HCT116 (cell line): ENCODE measurements around the gene SLC35G4. TPM values are rescaled to one million over a fixed set of nuclear protein-coding genes. Genes with fewer than 3 reads are reported as not detected.

ENCODE experiments used
- ATAC-seq: fragments of 200-7000 bp; cut with Tn5 transposase; 2 replicates; pipeline ENCODE4 v1.9.1; 2020; ENCODE audit warnings: mild to moderate bottlenecking, moderate library complexity
- BruUV-seq: library from RNA; stranded (reverse); fragments of 400-500 nt; replicated peaks from 2 replicates; lab custom pipeline; 2021; lab: Mats Ljungman, UMichigan
- CTCF ChIA-PET: fragments of 300-600 bp; sonication (Branson Sonifier 250); formaldehyde crosslinking; loops from one replicate; lab custom pipeline; 2021; ENCODE audit warnings: antibody characterized with exemption; lab: Charles Lee
- POLR2A ChIA-PET: fragments of 300-600, 350-600 bp; sonication (Branson Sonifier 250); formaldehyde crosslinking; loops from one replicate; lab custom pipeline; 2021; ENCODE audit warnings: antibody characterized with exemption; lab: Charles Lee
- RAD21 ChIA-PET, 2 experiments: fragments of 300-600 bp; sonication (Branson Sonifier 250); formaldehyde crosslinking; loops; one replicate each; lab custom pipeline; 2023; ENCODE audit warnings: low total read pairs in 2 of 2; ENCODE audit not compliant: uncharacterized antibody in 2 of 2, unreplicated experiment in 2 of 2, low non-redundant PET in 1 of 2; lab: Charles Lee
- DNase-seq: peaks from one replicate; pipeline ENCODE4 v3.0.0-alpha.2; 2010; ENCODE audit warnings: low read depth, low spot score
- H2AFZ ChIP-seq: fragments of 200-600 bp; shearing (Covaris generic), sonication (generic); 2 replicates; pipeline ENCODE4 v1.6.1; 2017; ENCODE audit warnings: low read depth, mixed run types, mixed read lengths, antibody characterized with exemption, low read length; ENCODE audit not compliant: poor library complexity, severe bottlenecking
- H3K27ac ChIP-seq: 2 replicates; pipeline ENCODE4 v1.5.1; 2012; ENCODE audit warnings: low read depth, low read length
- H3K27me3 ChIP-seq: fragments of 200-600 bp; sonication (generic); 2 replicates; pipeline ENCODE4 v1.6.1; 2016; ENCODE audit warnings: mixed run types, low read length, mixed read lengths; ENCODE audit not compliant: insufficient read depth
- H3K36me3 ChIP-seq, 2 experiments: fragments of 200-500 bp in 1 of 2; fragments of 200-600 bp in 1 of 2; sonication (Bioruptor generic) in 1 of 2; sonication (generic) in 1 of 2; 2 replicates each; pipeline versions ENCODE4 v1.5.1 to v1.6.1; 2014 to 2016; ENCODE audit warnings: low read length in 2 of 2, inconsistent platforms in 1 of 2, mixed read lengths in 1 of 2, mixed run types in 1 of 2; ENCODE audit not compliant: insufficient read depth in 2 of 2, control insufficient read depth in 1 of 2
- H3K4me1 ChIP-seq, 2 experiments: fragments of 200-600 bp in 1 of 2; sonication (generic) in 1 of 2; 2 replicates each; pipeline versions ENCODE4 v1.5.1 to v1.6.1; 2012 to 2017; ENCODE audit warnings: low read length in 2 of 2, inconsistent platforms in 1 of 2, mild to moderate bottlenecking in 1 of 2, mixed read lengths in 1 of 2, mixed run types in 1 of 2, moderate library complexity in 1 of 2; ENCODE audit not compliant: insufficient read depth in 2 of 2, control insufficient read depth in 1 of 2
- H3K4me2 ChIP-seq: fragments of 200-600 bp; sonication (generic); 2 replicates; pipeline ENCODE4 v1.6.1; 2017; ENCODE audit warnings: mixed run types, low read length, mixed read lengths
- H3K4me3 ChIP-seq, 2 experiments: fragments of 200-600 bp in 1 of 2; sonication (generic) in 1 of 2; replicated peaks in 1 of 2; 2 replicates each; pipeline ENCODE4 v1.5.1; 2011 to 2016; ENCODE audit warnings: low read length in 2 of 2, control low read depth in 1 of 2, low read depth in 1 of 2, mild to moderate bottlenecking in 1 of 2, mixed read lengths in 1 of 2, mixed run types in 1 of 2
- H3K79me2 ChIP-seq: fragments of 200-600 bp; sonication (generic); 2 replicates; pipeline ENCODE4 v1.6.1; 2017; ENCODE audit warnings: mild to moderate bottlenecking, mixed run types, low read length, moderate library complexity, mixed read lengths; ENCODE audit not compliant: insufficient read depth
- H3K9ac ChIP-seq: fragments of 200-600 bp; sonication (generic); 2 replicates; pipeline ENCODE4 v1.6.1; 2016; ENCODE audit warnings: low read length, mixed read lengths
- H3K9me2 ChIP-seq: fragments of 200-600 bp; sonication (generic), shearing (Covaris generic); 2 replicates; pipeline ENCODE4 v1.6.1; 2017; ENCODE audit warnings: mixed run types, mild to moderate bottlenecking, moderate library complexity; ENCODE audit not compliant: insufficient read depth
- H3K9me3 ChIP-seq, 2 experiments: fragments of 200-500 bp in 1 of 2; fragments of 200-600 bp in 1 of 2; sonication (Bioruptor generic) in 1 of 2; sonication (generic) in 1 of 2; 2 replicates each; pipeline ENCODE4 v1.6.1; 2014 to 2017; ENCODE audit warnings: low read length in 2 of 2, mixed read lengths in 2 of 2, inconsistent platforms in 1 of 2, low read depth in 1 of 2, mild to moderate bottlenecking in 1 of 2, mixed run types in 1 of 2, moderate library complexity in 1 of 2; ENCODE audit not compliant: control insufficient read depth in 1 of 2, insufficient read depth in 1 of 2
- H4K20me1 ChIP-seq: fragments of 200-600 bp; sonication (generic), shearing (Covaris generic); 2 replicates; pipeline ENCODE4 v1.6.1; 2017; ENCODE audit warnings: mixed run types, mild to moderate bottlenecking, moderate library complexity; ENCODE audit not compliant: insufficient read depth
- ATF3 ChIP-seq: IDR thresholded peaks from 2 replicates; pipeline ENCODE4 v1.6.1; 2012
- CBX3 ChIP-seq: IDR thresholded peaks from 2 replicates; pipeline ENCODE4 v1.6.1; 2012; ENCODE audit warnings: low read depth
- EGR1 ChIP-seq: IDR thresholded peaks from 2 replicates; pipeline ENCODE4 v1.6.1; 2012; ENCODE audit warnings: low read depth
- FOSL1 ChIP-seq: IDR thresholded peaks from 2 replicates; pipeline ENCODE4 v1.6.1; 2012; ENCODE audit warnings: low read depth
- JUND ChIP-seq: IDR thresholded peaks from 2 replicates; pipeline ENCODE4 v1.6.1; 2012
- POLR2A ChIP-seq: IDR thresholded peaks from 2 replicates; pipeline ENCODE4 v1.7.0; 2011; ENCODE audit warnings: borderline replicate concordance; ENCODE audit not compliant: insufficient read depth, insufficient read length; ENCODE audit errors: extremely low read depth
- POLR2AphosphoS5 ChIP-seq: IDR thresholded peaks from 2 replicates; pipeline ENCODE4 v1.6.1; 2011; ENCODE audit warnings: mild to moderate bottlenecking, low read depth, low read length, moderate library complexity
- RAD21 ChIP-seq: IDR thresholded peaks from 2 replicates; pipeline ENCODE4 v1.6.1; 2012; ENCODE audit warnings: low read depth, mild to moderate bottlenecking
- SIN3A ChIP-seq: IDR thresholded peaks from 2 replicates; pipeline ENCODE4 v1.6.1; 2012; ENCODE audit warnings: low read depth
- SP1 ChIP-seq: IDR thresholded peaks from 2 replicates; pipeline ENCODE4 v1.6.1; 2012; ENCODE audit warnings: low read depth
- ZBTB33 ChIP-seq: IDR thresholded peaks from 2 replicates; pipeline ENCODE4 v1.6.1; 2011; ENCODE audit warnings: mild to moderate bottlenecking, low read length, moderate library complexity; ENCODE audit not compliant: insufficient replicate concordance; ENCODE audit errors: extremely low read depth
- ZNF274 ChIP-seq: fragments of 200-500 bp; sonication (Bioruptor generic); IDR thresholded peaks from 2 replicates; pipeline ENCODE4 v1.6.1; 2014; ENCODE audit warnings: mild to moderate bottlenecking, low read depth, low read length, inconsistent platforms
- intact Hi-C: fragments of 100-400 bp; cut with micrococcal nuclease; formaldehyde crosslinking; loops from 2 replicates; pipeline ENCODE4 v1.10.0; 2022
- total RNA-seq: library from RNA; stranded (reverse); gene quantifications from one replicate; pipeline ENCODE4 v1.2.1, GENCODE V29; 2021; ENCODE audit not compliant: unreplicated experiment
- TF ChIP-seq, protein P1 (sequence below): IDR thresholded peaks from 2 replicates; pipeline ENCODE4 v1.6.1; 2012
- TF ChIP-seq, protein P2 (sequence below), 3 experiments: fragments of 200-600 bp in 1 of 3; sonication (generic) in 1 of 3; IDR thresholded peaks in 2 of 3; conservative IDR thresholded peaks in 1 of 3; 2 replicates each; pipeline ENCODE4 v1.5.1; 2012 to 2017; ENCODE audit warnings: low read depth in 2 of 3, low read length in 2 of 3, antibody characterized with exemption in 1 of 3, borderline replicate concordance in 1 of 3, control low read depth in 1 of 3, mild to moderate bottlenecking in 1 of 3, mixed read lengths in 1 of 3, mixed run types in 1 of 3, moderate library complexity in 1 of 3; ENCODE audit not compliant: insufficient read depth in 1 of 3

Gene SLC35G4
- total RNA-seq, 1 experiment from 2014 or later, result not detected

- TF ChIP-seq POLR2AphosphoS5 (no peak), JUND (no peak), SP1 (no peak), ZBTB33 (no peak), FOSL1 (no peak), ATF3 (no peak)
- TF ChIP-seq, protein P1, sequence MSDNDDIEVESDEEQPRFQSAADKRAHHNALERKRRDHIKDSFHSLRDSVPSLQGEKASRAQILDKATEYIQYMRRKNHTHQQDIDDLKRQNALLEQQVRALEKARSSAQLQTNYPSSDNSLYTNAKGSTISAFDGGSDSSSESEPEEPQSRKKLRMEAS, result no peak
- TF ChIP-seq, all 23 proteins: peak for 0
These were observed 29.5 kb upstream of the SLC35G4 start (continued) for GRCh38 chr18:11579916-11580315.

DNA sequence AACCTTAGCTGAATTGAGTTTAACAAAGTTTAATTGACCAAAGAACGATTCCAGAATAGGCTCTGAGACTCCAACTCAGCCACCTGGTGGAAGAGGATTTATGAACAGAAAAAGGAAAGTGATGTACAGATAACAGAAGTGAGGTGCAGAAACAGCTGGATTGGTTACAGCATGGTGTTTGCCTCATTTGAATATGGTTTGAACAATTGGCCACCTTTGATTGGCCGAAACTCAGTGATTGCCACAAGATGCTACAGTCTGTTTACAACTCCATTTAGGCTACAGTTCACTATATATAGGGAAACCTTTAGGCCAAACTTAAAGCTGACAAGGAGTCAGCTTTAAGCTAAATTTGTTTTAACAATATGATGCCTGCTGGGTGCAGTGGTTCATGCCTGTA is 28.1 kb upstream of the SLC35G4 start:
- Histone ChIP-seq H3K4me3 (no peak overlapping the region), H3K9ac (no peak overlapping the region), H3K36me3 (no peaks in the 10 kb centered on the region), H3K4me1 (0 out of 4 replicates have a peak, but pooled peaks cover 0 to 7% of the 10 kb centered on the region in 2 experiments), H3K4me2 (no peak overlapping the region), H3K27me3 (peaks cover 54% of the 10 kb centered on the region), H3K27ac (no peak overlapping the region), H3K9me2 (no peaks in the 10 kb centered on the region), H3K79me2 (no peaks in the 10 kb centered on the region), H3K9me3 (no peaks in the 10 kb centered on the region), H4K20me1 (no peaks in the 10 kb centered on the region), H2AFZ (no peak overlapping the region)
- ChIA-PET RAD21 (no interaction called here), CTCF (no interaction called here), POLR2A (no interaction called here)
- DNase-seq, result no peak
- TF ChIP-seq SP1 (no peak), POLR2A (no peak), ATF3 (no peak), ZNF274 (no peak), EGR1 (no peak), POLR2AphosphoS5 (no peak), ZBTB33 (no peak), CBX3 (no peak), RAD21 (no peak), SIN3A (no peak)
- TF ChIP-seq, protein P2, sequence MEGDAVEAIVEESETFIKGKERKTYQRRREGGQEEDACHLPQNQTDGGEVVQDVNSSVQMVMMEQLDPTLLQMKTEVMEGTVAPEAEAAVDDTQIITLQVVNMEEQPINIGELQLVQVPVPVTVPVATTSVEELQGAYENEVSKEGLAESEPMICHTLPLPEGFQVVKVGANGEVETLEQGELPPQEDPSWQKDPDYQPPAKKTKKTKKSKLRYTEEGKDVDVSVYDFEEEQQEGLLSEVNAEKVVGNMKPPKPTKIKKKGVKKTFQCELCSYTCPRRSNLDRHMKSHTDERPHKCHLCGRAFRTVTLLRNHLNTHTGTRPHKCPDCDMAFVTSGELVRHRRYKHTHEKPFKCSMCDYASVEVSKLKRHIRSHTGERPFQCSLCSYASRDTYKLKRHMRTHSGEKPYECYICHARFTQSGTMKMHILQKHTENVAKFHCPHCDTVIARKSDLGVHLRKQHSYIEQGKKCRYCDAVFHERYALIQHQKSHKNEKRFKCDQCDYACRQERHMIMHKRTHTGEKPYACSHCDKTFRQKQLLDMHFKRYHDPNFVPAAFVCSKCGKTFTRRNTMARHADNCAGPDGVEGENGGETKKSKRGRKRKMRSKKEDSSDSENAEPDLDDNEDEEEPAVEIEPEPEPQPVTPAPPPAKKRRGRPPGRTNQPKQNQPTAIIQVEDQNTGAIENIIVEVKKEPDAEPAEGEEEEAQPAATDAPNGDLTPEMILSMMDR (IDR thresholded peaks at IDR 0.05 in 2 of 3, conservative IDR thresholded peaks at IDR 0.05 in 1 of 3; ENCODE audit: borderline replicate concordance in 1 of 3, insufficient read depth in 1 of 3, low read depth in 2 of 3, low read length in 2 of 3), result no peak
- BruUV-seq, result no TSS peak
- no peak for ATAC-seq
- intact Hi-C loops, result no loop called here
